HepG2 (cell line): ENCODE measurements around the gene GTF2F1. TPM values are rescaled to one million over a fixed set of nuclear protein-coding genes. Genes with fewer than 3 reads are reported as not detected.

Experiments used
- AKAP8 ChIP-seq: sonication (generic); formaldehyde crosslinking; IDR thresholded peaks from 2 replicates; pipeline ENCODE4 v1.5.1; 2020; ENCODE audit warnings: mild to moderate bottlenecking, missing genetic modification reagents
- ATF1 ChIP-seq: IDR thresholded peaks from 2 replicates; pipeline ENCODE4 v1.6.1; 2016; ENCODE audit warnings: mild to moderate bottlenecking, control low read depth
- ATF7 ChIP-seq, 2 experiments: fragments of 450-650 bp in 1 of 2; sonication (generic) in 1 of 2; formaldehyde crosslinking in 1 of 2; IDR thresholded peaks; 2 replicates each; pipeline versions ENCODE4 v1.4.0 to v1.6.1; 2016 to 2020; ENCODE audit warnings: antibody characterized with exemption in 1 of 2, mild to moderate bottlenecking in 1 of 2, missing genetic modification reagents in 1 of 2
- ELF1 ChIP-seq: sonication (generic); formaldehyde crosslinking; IDR thresholded peaks from 2 replicates; pipeline ENCODE4 v1.4.0; 2020; ENCODE audit warnings: missing genetic modification reagents
- HDAC2 ChIP-seq: sonication (generic); formaldehyde crosslinking; IDR thresholded peaks from 2 replicates; pipeline ENCODE4 v1.4.0; 2020; ENCODE audit warnings: missing genetic modification reagents
- HMGA1 ChIP-seq: sonication (generic); formaldehyde crosslinking; conservative IDR thresholded peaks from 2 replicates; pipeline ENCODE4 v1.4.0; 2020; ENCODE audit warnings: missing genetic modification reagents
- MATR3 ChIP-seq: sonication (generic); formaldehyde crosslinking; IDR thresholded peaks from 2 replicates; pipeline ENCODE4 v1.4.0; 2020; ENCODE audit warnings: missing genetic modification reagents
- MEIS2 ChIP-seq: sonication (generic); formaldehyde crosslinking; IDR thresholded peaks from 2 replicates; pipeline ENCODE4 v1.9.0; 2021; ENCODE audit warnings: mild to moderate bottlenecking, missing genetic modification reagents
- NAIF1 ChIP-seq: sonication (generic); formaldehyde crosslinking; IDR thresholded peaks from 2 replicates; pipeline ENCODE4 v1.5.0; 2020; ENCODE audit warnings: mild to moderate bottlenecking, missing genetic modification reagents, borderline replicate concordance
- NR2F1 ChIP-seq, 2 experiments: fragments of 450-650 bp in 1 of 2; formaldehyde crosslinking in 1 of 2; IDR thresholded peaks; 2 replicates each; pipeline versions ENCODE4 v1.5.0 to v1.6.1; 2016 to 2020; ENCODE audit warnings: mild to moderate bottlenecking in 1 of 2, missing compliant biosample characterization in 1 of 2, missing genetic modification reagents in 1 of 2, moderate library complexity in 1 of 2
- RFX5 ChIP-seq: IDR thresholded peaks from 2 replicates; pipeline ENCODE4 v1.6.1; 2011; ENCODE audit warnings: low read depth, low read length, improper control_type of control experiment
- SIN3A ChIP-seq: IDR thresholded peaks from 2 replicates; pipeline ENCODE4 v1.6.1; 2011; ENCODE audit warnings: low read depth, mild to moderate bottlenecking, control low read depth, low read length, borderline replicate concordance
- SNRNP70 ChIP-seq: fragments of 200-400 bp; formaldehyde crosslinking; IDR thresholded peaks from 2 replicates; pipeline ENCODE4 v1.6.1; 2017; ENCODE audit warnings: mild to moderate bottlenecking, low read depth, low read length, moderate library complexity
- SOX6 ChIP-seq, 2 experiments: fragments of 450-650 bp in 1 of 2; sonication (generic) in 1 of 2; formaldehyde crosslinking in 1 of 2; IDR thresholded peaks; 2 replicates each; pipeline versions ENCODE4 v1.4.0 to v1.6.1; 2017 to 2020; ENCODE audit warnings: antibody characterized with exemption in 1 of 2, mild to moderate bottlenecking in 1 of 2, missing genetic modification reagents in 1 of 2
- TP53 ChIP-seq: sonication (generic); formaldehyde crosslinking; conservative IDR thresholded peaks from 2 replicates; pipeline ENCODE4 v1.4.0; 2020; ENCODE audit warnings: missing genetic modification reagents
- U2AF2 ChIP-seq: fragments of 200-400 bp; formaldehyde crosslinking; IDR thresholded peaks from 2 replicates; pipeline ENCODE4 v1.6.1; 2017; ENCODE audit warnings: low read depth, mild to moderate bottlenecking, low read length
- ZFP37 ChIP-seq: sonication (generic); formaldehyde crosslinking; IDR thresholded peaks from 2 replicates; pipeline ENCODE4 v1.4.0; 2020; ENCODE audit warnings: missing genetic modification reagents, borderline replicate concordance
- ZFY ChIP-seq: sonication (generic); formaldehyde crosslinking; IDR thresholded peaks from 2 replicates; pipeline ENCODE4 v1.4.0; 2020; ENCODE audit warnings: missing genetic modification reagents
- ZNF234 ChIP-seq: sonication (generic); formaldehyde crosslinking; conservative IDR thresholded peaks from 2 replicates; pipeline ENCODE4 v1.5.1; 2020; ENCODE audit warnings: mild to moderate bottlenecking, missing genetic modification reagents
- ZNF614 ChIP-seq: IDR thresholded peaks from 2 replicates; pipeline ENCODE4 v1.6.1; 2018; ENCODE audit warnings: missing biosample characterization, missing genetic modification reagents, inconsistent platforms, borderline replicate concordance
- ZSCAN29 ChIP-seq: sonication (generic); formaldehyde crosslinking; conservative IDR thresholded peaks from 2 replicates; pipeline ENCODE4 v1.4.0; 2020; ENCODE audit warnings: mild to moderate bottlenecking, missing genetic modification reagents
- polyA plus RNA-seq, 8 experiments: library from polyadenylated mRNA; depleted of rRNA in 3 of 8; stranded (reverse) in 7 of 8; unstranded in 1 of 8; fragments of >200 nt; fragmentation: Illumina TruSeq in 4 of 8; extraction: Trizol in 4 of 8; gene quantifications; 2 replicates each; pipeline versions ENCODE4 v1.2.1 to v1.2.3, GENCODE V29; 2011 to 2016; ENCODE audit warnings: low read depth in 4 of 8, missing spikeins in 1 of 8, mixed read lengths in 1 of 8; ENCODE audit not compliant: insufficient read depth in 1 of 8
- total RNA-seq, 5 experiments: library from RNA; depleted of rRNA; stranded (reverse); fragments of >200 nt; fragmentation: Illumina TruSeq; extraction: Trizol; gene quantifications; 2 replicates each; pipeline ENCODE4 v1.2.3, GENCODE V29; 2016; ENCODE audit warnings: low read depth in 1 of 5
- TF ChIP-seq, protein P1 (sequence below): conservative IDR thresholded peaks from 2 replicates; pipeline ENCODE4 v1.6.1; 2018; ENCODE audit warnings: missing genetic modification reagents
- TF ChIP-seq, protein P2 (sequence below): sonication (generic); formaldehyde crosslinking; IDR thresholded peaks from 2 replicates; pipeline ENCODE4 v1.8.0; 2022; ENCODE audit warnings: missing genetic modification reagents, low read depth, mild to moderate bottlenecking, borderline replicate concordance
- TF ChIP-seq, protein P3 (sequence below): sonication (generic); formaldehyde crosslinking; IDR thresholded peaks from 2 replicates; pipeline ENCODE4 v1.4.0; 2020; ENCODE audit warnings: missing genetic modification reagents
- TF ChIP-seq, protein P4 (sequence below): sonication (generic); formaldehyde crosslinking; IDR thresholded peaks from 2 replicates; pipeline ENCODE4 v1.5.0; 2020; ENCODE audit warnings: mild to moderate bottlenecking, missing genetic modification reagents, moderate library complexity

The GTF2F1 gene
- total and polyA plus RNA-seq, 2 of the 13 experiments (the other 11 are each of a cell fraction or from before 2014, with no cell fraction given) = 27.8 to 34.1 TPM

DNA sequence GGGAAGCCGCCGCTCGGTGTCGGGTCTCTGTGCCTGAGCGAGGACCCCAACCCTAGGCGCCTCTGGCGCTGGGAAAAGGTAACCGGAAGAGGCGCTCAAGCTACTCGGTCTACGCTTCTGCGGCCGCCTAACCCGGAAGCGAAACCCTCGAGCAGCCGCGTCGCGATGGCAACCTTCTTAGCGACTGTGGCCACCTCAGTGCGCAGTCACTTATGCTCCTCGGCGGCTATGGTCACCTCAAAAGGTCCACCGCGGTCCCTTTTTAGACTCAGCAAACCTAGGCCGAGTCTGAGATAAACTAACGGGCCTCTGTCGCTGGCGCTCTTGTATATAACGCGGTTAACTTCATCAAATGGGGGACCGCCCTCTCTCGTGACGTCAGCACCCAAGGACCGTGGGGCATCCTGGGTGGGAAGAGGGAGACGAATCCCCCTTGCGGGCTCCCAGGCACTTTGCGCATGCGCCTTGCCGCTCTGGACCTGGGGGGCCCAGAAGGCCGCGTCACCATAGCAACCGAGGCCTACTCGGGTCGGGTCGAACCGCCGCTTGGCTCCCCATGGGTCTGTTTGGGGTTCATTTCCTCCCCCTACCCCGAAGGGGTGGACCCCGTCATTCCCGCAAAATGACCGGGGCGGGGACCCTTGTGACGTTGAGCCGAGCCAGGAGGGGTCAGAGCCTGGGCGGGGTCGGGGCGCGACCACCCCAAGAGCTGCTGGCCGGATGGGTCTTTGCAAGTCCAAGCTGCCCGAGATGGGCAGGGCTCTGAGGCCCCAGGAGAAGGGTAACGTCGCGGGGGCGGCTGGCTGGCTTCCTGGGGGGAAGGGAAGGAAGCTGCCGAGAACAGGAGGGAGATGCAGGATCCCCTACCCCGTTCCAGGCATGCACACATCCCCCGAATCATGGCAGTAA, at the start of gene GTF2F1 (continued):
- TF ChIP-seq, protein P1, sequence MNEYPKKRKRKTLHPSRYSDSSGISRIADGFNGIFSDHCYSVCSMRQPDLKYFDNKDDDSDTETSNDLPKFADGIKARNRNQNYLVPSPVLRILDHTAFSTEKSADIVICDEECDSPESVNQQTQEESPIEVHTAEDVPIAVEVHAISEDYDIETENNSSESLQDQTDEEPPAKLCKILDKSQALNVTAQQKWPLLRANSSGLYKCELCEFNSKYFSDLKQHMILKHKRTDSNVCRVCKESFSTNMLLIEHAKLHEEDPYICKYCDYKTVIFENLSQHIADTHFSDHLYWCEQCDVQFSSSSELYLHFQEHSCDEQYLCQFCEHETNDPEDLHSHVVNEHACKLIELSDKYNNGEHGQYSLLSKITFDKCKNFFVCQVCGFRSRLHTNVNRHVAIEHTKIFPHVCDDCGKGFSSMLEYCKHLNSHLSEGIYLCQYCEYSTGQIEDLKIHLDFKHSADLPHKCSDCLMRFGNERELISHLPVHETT = no peak
- TF ChIP-seq ATF7 (IDR thresholded peaks at IDR 0.05) (0 out of 2 replicates have a peak, but pooled peaks have one; percentile 3), ATF7 (CRISPR knock-in tag; IDR thresholded peaks at IDR 0.05) (no peak), AKAP8 (peak; percentile 36; the same call in 1 of the 2 replicates), SIN3A (peak; percentile 95), HMGA1 (CRISPR knock-in tag) (no peak), TP53 (no peak), NAIF1 (CRISPR knock-in tag) (peak; percentile 86; the same call in 1 of the 2 replicates), NR2F1 (CRISPR knock-in tag; IDR thresholded peaks at IDR 0.05) (no peak), ZFP37 (no peak), MEIS2 (CRISPR knock-in tag) (0 out of 2 replicates have a peak, but pooled peaks have one; percentile 11), SOX6 (IDR thresholded peaks at IDR 0.05) (no peak), SOX6 (CRISPR knock-in tag; IDR thresholded peaks at IDR 0.05) (peak; percentile 9; the same call in 1 of the 2 replicates), ZFY (CRISPR knock-in tag) (peak; percentile 89), U2AF2 (peak; percentile 60; the same call in 1 of the 2 replicates), SNRNP70 (no peak), ATF1 (CRISPR knock-in tag) (peak; percentile 94), ZNF234 (CRISPR knock-in tag) (no peak; the same call in 1 of the 2 replicates), HDAC2 (CRISPR knock-in tag) (0 out of 2 replicates have a peak, but pooled peaks have one; percentile 33), RFX5 (peak; percentile 55; the same call in 1 of the 2 replicates), ELF1 (CRISPR knock-in tag) (peak; percentile 93), ZSCAN29 (no peak), MATR3 (CRISPR knock-in tag) (no peak), ZNF614 (peak; percentile 49; the same call in 1 of the 2 replicates)
- TF ChIP-seq, protein P2, sequence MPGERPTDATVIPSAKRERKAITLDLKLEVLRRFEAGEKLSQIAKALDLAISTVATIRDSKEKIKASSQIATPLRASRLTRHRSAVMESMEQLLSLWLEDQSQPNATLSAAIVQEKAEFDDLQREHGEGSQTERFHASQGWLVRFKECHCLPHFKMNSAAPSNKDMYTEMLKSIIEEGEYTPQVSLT (CRISPR knock-in tag) = no peak
- TF ChIP-seq, protein P3, sequence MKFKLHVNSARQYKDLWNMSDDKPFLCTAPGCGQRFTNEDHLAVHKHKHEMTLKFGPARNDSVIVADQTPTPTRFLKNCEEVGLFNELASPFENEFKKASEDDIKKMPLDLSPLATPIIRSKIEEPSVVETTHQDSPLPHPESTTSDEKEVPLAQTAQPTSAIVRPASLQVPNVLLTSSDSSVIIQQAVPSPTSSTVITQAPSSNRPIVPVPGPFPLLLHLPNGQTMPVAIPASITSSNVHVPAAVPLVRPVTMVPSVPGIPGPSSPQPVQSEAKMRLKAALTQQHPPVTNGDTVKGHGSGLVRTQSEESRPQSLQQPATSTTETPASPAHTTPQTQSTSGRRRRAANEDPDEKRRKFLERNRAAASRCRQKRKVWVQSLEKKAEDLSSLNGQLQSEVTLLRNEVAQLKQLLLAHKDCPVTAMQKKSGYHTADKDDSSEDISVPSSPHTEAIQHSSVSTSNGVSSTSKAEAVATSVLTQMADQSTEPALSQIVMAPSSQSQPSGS = peak; percentile 60
- TF ChIP-seq, protein P4, sequence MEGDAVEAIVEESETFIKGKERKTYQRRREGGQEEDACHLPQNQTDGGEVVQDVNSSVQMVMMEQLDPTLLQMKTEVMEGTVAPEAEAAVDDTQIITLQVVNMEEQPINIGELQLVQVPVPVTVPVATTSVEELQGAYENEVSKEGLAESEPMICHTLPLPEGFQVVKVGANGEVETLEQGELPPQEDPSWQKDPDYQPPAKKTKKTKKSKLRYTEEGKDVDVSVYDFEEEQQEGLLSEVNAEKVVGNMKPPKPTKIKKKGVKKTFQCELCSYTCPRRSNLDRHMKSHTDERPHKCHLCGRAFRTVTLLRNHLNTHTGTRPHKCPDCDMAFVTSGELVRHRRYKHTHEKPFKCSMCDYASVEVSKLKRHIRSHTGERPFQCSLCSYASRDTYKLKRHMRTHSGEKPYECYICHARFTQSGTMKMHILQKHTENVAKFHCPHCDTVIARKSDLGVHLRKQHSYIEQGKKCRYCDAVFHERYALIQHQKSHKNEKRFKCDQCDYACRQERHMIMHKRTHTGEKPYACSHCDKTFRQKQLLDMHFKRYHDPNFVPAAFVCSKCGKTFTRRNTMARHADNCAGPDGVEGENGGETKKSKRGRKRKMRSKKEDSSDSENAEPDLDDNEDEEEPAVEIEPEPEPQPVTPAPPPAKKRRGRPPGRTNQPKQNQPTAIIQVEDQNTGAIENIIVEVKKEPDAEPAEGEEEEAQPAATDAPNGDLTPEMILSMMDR = peak; percentile 54
